Osteoblast (primary cell): ENCODE measurements around the gene NME1. TPM values are rescaled to one million over a fixed set of nuclear protein-coding genes. Genes with fewer than 3 reads are reported as not detected.

ENCODE experiments used
- DNase-seq: peaks from one replicate; pipeline ENCODE4 v3.0.0; 2011; ENCODE audit warnings: low spot score, mixed read lengths; ENCODE audit not compliant: insufficient read length; ENCODE audit errors: missing footprints
- H2AFZ ChIP-seq: 2 replicates; pipeline ENCODE4 v1.6.0; 2011; ENCODE audit warnings: mild to moderate bottlenecking, low read length
- H3K27ac ChIP-seq: 2 replicates; pipeline ENCODE4 v1.5.1; 2011; ENCODE audit warnings: mild to moderate bottlenecking, low read depth, low read length, moderate library complexity
- H3K27me3 ChIP-seq: 2 replicates; pipeline ENCODE4 v1.6.0; 2012; ENCODE audit warnings: mild to moderate bottlenecking, control low read depth, inconsistent platforms, low read length, moderate library complexity; ENCODE audit not compliant: insufficient read depth
- H3K36me3 ChIP-seq: 2 replicates; pipeline ENCODE4 v1.5.1; 2011; ENCODE audit warnings: mild to moderate bottlenecking, low read length, control low read depth, moderate library complexity; ENCODE audit not compliant: insufficient read depth
- H3K4me1 ChIP-seq: 2 replicates; pipeline ENCODE4 v1.5.1; 2011; ENCODE audit warnings: mild to moderate bottlenecking, low read length, control low read depth, moderate library complexity; ENCODE audit not compliant: insufficient read depth
- H3K4me2 ChIP-seq: 2 replicates; pipeline ENCODE4 v1.6.0; 2011; ENCODE audit warnings: mild to moderate bottlenecking, low read length; ENCODE audit not compliant: insufficient read depth
- H3K4me3 ChIP-seq: fragments of 200-600 bp; sonication (generic); 3 replicates; pipeline ENCODE4 v1.5.1; 2012; ENCODE audit warnings: mild to moderate bottlenecking, low read length, inconsistent platforms; ENCODE audit not compliant: insufficient read depth
- H3K79me2 ChIP-seq: 2 replicates; pipeline ENCODE4 v1.6.0; 2012; ENCODE audit warnings: mild to moderate bottlenecking, low read length, control low read depth, inconsistent platforms; ENCODE audit not compliant: insufficient read depth
- H3K9me3 ChIP-seq: 2 replicates; pipeline ENCODE4 v1.5.1; 2011; ENCODE audit warnings: low read depth, low read length, control low read depth
- H4K20me1 ChIP-seq: 2 replicates; pipeline ENCODE4 v1.6.0; 2012; ENCODE audit warnings: mild to moderate bottlenecking, low read length, control low read depth; ENCODE audit not compliant: insufficient read depth
- CTCF ChIP-seq: IDR thresholded peaks from 2 replicates; pipeline ENCODE4 v1.5.1; 2011; ENCODE audit warnings: mild to moderate bottlenecking, low read depth, low read length, moderate library complexity; ENCODE audit errors: extremely low read depth
- total RNA-seq: library from RNA; depleted of rRNA; stranded (reverse); fragments of >200 nt; gene quantifications from 2 replicates; pipeline ENCODE4 v1.2.3, GENCODE V29; 2012

NME1 gene
- total RNA-seq, 1 donor = 58.6 TPM

GRCh38 chr17:51184124-51184523 is 30.8 kb downstream of the NME1 start:
- H3K36me3 ChIP-seq = peaks cover 21% of the 10 kb centered on the region
- peaks cover 6% of the 10 kb centered on the region for H3K4me1 ChIP-seq
- H3K9me3 ChIP-seq = no peaks in the 10 kb centered on the region
- H4K20me1 ChIP-seq = no peaks in the 10 kb centered on the region
- no peak for DNase-seq
- H3K4me2 ChIP-seq = no peak overlapping the region
- H3K27me3 ChIP-seq = no peaks in the 10 kb centered on the region
- H3K27ac ChIP-seq = no peak overlapping the region
- H2AFZ ChIP-seq = no peak overlapping the region
- no peak overlapping the region for H3K4me3 ChIP-seq
- no peaks in the 10 kb centered on the region for H3K79me2 ChIP-seq
- no peak for TF ChIP-seq CTCF

GRCh38 chr17:51185763-51186332 is 32.5 kb downstream of the NME1 start:
- H3K4me1 ChIP-seq = no peaks in the 10 kb centered on the region
- H3K9me3 ChIP-seq = no peaks in the 10 kb centered on the region
- H4K20me1 ChIP-seq = no peaks in the 10 kb centered on the region
- H3K79me2 ChIP-seq = no peaks in the 10 kb centered on the region
- H3K27me3 ChIP-seq = no peaks in the 10 kb centered on the region
- peak; percentile 19 for DNase-seq
- no peak overlapping the region for H3K4me3 ChIP-seq
- TF ChIP-seq CTCF = no peak
- no peak overlapping the region for H3K27ac ChIP-seq
- no peak overlapping the region for H3K4me2 ChIP-seq
- peaks cover 21% of the 10 kb centered on the region for H3K36me3 ChIP-seq
- no peak overlapping the region for H2AFZ ChIP-seq

- TF ChIP-seq CTCF = no peak
- no peaks in the 10 kb centered on the region for H3K4me1 ChIP-seq
- H3K4me2 ChIP-seq = no peak overlapping the region
- peaks cover 25% of the 10 kb centered on the region for H3K36me3 ChIP-seq
- peak; percentile 25 for DNase-seq
- H3K27ac ChIP-seq = no peak overlapping the region
- no peak overlapping the region for H2AFZ ChIP-seq
- no peaks in the 10 kb centered on the region for H3K27me3 ChIP-seq
- no peaks in the 10 kb centered on the region for H3K79me2 ChIP-seq
- H3K4me3 ChIP-seq = no peak overlapping the region
- no peaks in the 10 kb centered on the region for H4K20me1 ChIP-seq
- no peaks in the 10 kb centered on the region for H3K9me3 ChIP-seq
Observed at GRCh38 chr17:51188271-51188833, 35.0 kb downstream of the NME1 start.

- Histone ChIP-seq H2AFZ (no peak overlapping the region), H3K9me3 (no peaks in the 10 kb centered on the region), H3K27me3 (no peaks in the 10 kb centered on the region), H3K36me3 (peaks cover 28% of the 10 kb centered on the region), H3K79me2 (no peaks in the 10 kb centered on the region), H3K4me1 (no peaks in the 10 kb centered on the region), H3K27ac (peak overlapping the region; percentile 20), H3K4me2 (no peak overlapping the region), H3K4me3 (no peak overlapping the region), H4K20me1 (no peaks in the 10 kb centered on the region)
- DNase-seq = peak; percentile 22
- TF ChIP-seq CTCF = no peak
Observed at GRCh38 chr17:51189162-51189561, 35.8 kb downstream of the NME1 start.
